ACC112 (cell line): ENCODE data around the gene NOS2.
"Not testable (repeated sequence)": the region's sequence is repeated elsewhere in the genome, so short reads cannot be mapped to it uniquely, and the experiment has no call there.

Experiments used
- H2AFZ ChIP-seq: fragments of 200-600 bp; sonication (generic); one replicate; pipeline ENCODE4 v1.6.0; 2017; ENCODE audit warnings: antibody characterized with exemption, low read length; ENCODE audit not compliant: unreplicated experiment
- H3K27ac ChIP-seq: fragments of 200-600 bp; sonication (generic); 2 replicates; pipeline ENCODE4 v1.5.1; 2014; ENCODE audit warnings: low read depth, mild to moderate bottlenecking, antibody characterized with exemption, low read length, moderate library complexity
- H3K27me3 ChIP-seq: fragments of 200-600 bp; sonication (generic); 2 replicates; pipeline ENCODE4 v1.6.1; 2014; ENCODE audit warnings: mild to moderate bottlenecking, antibody characterized with exemption, low read length, moderate library complexity, mixed read lengths; ENCODE audit not compliant: insufficient read depth
- H3K36me3 ChIP-seq: fragments of 200-600 bp; sonication (generic); 2 replicates; pipeline ENCODE4 v1.6.1; 2016; ENCODE audit warnings: mild to moderate bottlenecking, antibody characterized with exemption, low read length, moderate library complexity, mixed read lengths; ENCODE audit not compliant: insufficient read depth
- H3K4me1 ChIP-seq: fragments of 200-600 bp; sonication (generic); one replicate; pipeline ENCODE4 v1.6.1; 2016; ENCODE audit warnings: low read length, mixed read lengths; ENCODE audit not compliant: insufficient read depth, unreplicated experiment, control insufficient read depth
- H3K4me3 ChIP-seq: fragments of 200-600 bp; sonication (generic); 2 replicates; pipeline ENCODE4 v1.5.1; 2014; ENCODE audit warnings: mild to moderate bottlenecking, low read depth, low read length
- H3K79me2 ChIP-seq: fragments of 200-600 bp; sonication (generic); one replicate; pipeline ENCODE4 v1.6.0; 2016; ENCODE audit warnings: low read length; ENCODE audit not compliant: control insufficient read depth, unreplicated experiment, insufficient read depth

NOS2 gene

GRCh38 chr17:27800522-27800921 lies at the start of gene NOS2:
NOS2 (minus strand) TSS chr17:27800529; CDS start chr17:27798809, 1,720 bp downstream.
- no peaks in the 10 kb centered on the region for H3K79me2 ChIP-seq
- no peak within 1 kb of the TSS for H2AFZ ChIP-seq
- H3K27me3 ChIP-seq = peaks cover 41% of the 10 kb centered on the region
- no peak within 1 kb of the TSS for H3K27ac ChIP-seq
- no peaks in the 10 kb centered on the region for H3K36me3 ChIP-seq
- no peaks in the 10 kb centered on the region for H3K4me1 ChIP-seq
- no peak within 1 kb of the TSS for H3K4me3 ChIP-seq

- Histone ChIP-seq H3K27ac (no peak overlapping the region), H2AFZ (no peak overlapping the region), H3K36me3 (no peaks in the 10 kb centered on the region), H3K27me3 (peaks cover 84% of the 10 kb centered on the region), H3K4me1 (no peaks in the 10 kb centered on the region), H3K4me3 (no peak overlapping the region), H3K79me2 (no peaks in the 10 kb centered on the region)
Measured at GRCh38 chr17:27849474-27850185, 49.3 kb upstream of the NOS2 start.

- H3K36me3 ChIP-seq = no peaks in the 10 kb centered on the region
- H3K4me1 ChIP-seq = no peaks in the 10 kb centered on the region
- no peak overlapping the region for H3K4me3 ChIP-seq
- no peak overlapping the region for H3K27ac ChIP-seq
- no peaks in the 10 kb centered on the region for H3K79me2 ChIP-seq
- no peak overlapping the region for H2AFZ ChIP-seq
- peaks cover 80% of the 10 kb centered on the region for H3K27me3 ChIP-seq
Measured at GRCh38 chr17:27848931-27849330, 48.6 kb upstream of the NOS2 start.

- H3K4me1 ChIP-seq = not testable (repeated sequence)
Measured at GRCh38 chr17:27846808-27847307, 46.5 kb upstream of the NOS2 start.

GRCh38 chr17:27846042-27846655 lies 45.8 kb upstream of the NOS2 start:
- H3K27ac ChIP-seq = no peak overlapping the region
- no peak overlapping the region for H2AFZ ChIP-seq
- no peak overlapping the region for H3K4me3 ChIP-seq
- H3K36me3 ChIP-seq = no peaks in the 10 kb centered on the region
- H3K79me2 ChIP-seq = no peaks in the 10 kb centered on the region
- no peaks in the 10 kb centered on the region for H3K4me1 ChIP-seq
- peaks cover 67% of the 10 kb centered on the region for H3K27me3 ChIP-seq

More at GRCh38 chr17:27846808-27847307, 46.5 kb upstream of the NOS2 start:
- not testable (repeated sequence) for H3K36me3 ChIP-seq, H3K4me3 ChIP-seq, H2AFZ ChIP-seq, H3K27ac ChIP-seq, H3K79me2 ChIP-seq
- H3K27me3 ChIP-seq = peaks cover 74% of the 10 kb centered on the region

GRCh38 chr17:27845264-27846041 lies 45.1 kb upstream of the NOS2 start:
- Histone ChIP-seq H3K4me3 (no peak overlapping the region), H2AFZ (no peak overlapping the region), H3K36me3 (no peaks in the 10 kb centered on the region), H3K27ac (no peak overlapping the region), H3K4me1 (no peaks in the 10 kb centered on the region), H3K79me2 (no peaks in the 10 kb centered on the region), H3K27me3 (peaks cover 65% of the 10 kb centered on the region)

GRCh38 chr17:27840688-27841087 lies 40.4 kb upstream of the NOS2 start:
- Histone ChIP-seq H3K27me3 (peaks cover 54% of the 10 kb centered on the region), H3K4me3 (no peak overlapping the region), H3K79me2 (no peaks in the 10 kb centered on the region), H3K27ac (no peak overlapping the region), H3K36me3 (no peaks in the 10 kb centered on the region), H2AFZ (no peak overlapping the region), H3K4me1 (no peaks in the 10 kb centered on the region)

GRCh38 chr17:27840406-27840678 lies 40.0 kb upstream of the NOS2 start:
- not testable (repeated sequence) for H3K36me3 ChIP-seq, H3K4me1 ChIP-seq, H3K79me2 ChIP-seq, H3K4me3 ChIP-seq, H2AFZ ChIP-seq, H3K27ac ChIP-seq
- peaks cover 54% of the 10 kb centered on the region for H3K27me3 ChIP-seq

GRCh38 chr17:27839571-27840405 lies 39.5 kb upstream of the NOS2 start:
- not testable (repeated sequence) for H2AFZ ChIP-seq, H3K36me3 ChIP-seq, H3K27ac ChIP-seq, H3K79me2 ChIP-seq, H3K4me1 ChIP-seq, H3K4me3 ChIP-seq
- peaks cover 54% of the 10 kb centered on the region for H3K27me3 ChIP-seq

GRCh38 chr17:27838607-27839006 lies 38.3 kb upstream of the NOS2 start:
- H2AFZ ChIP-seq, H3K79me2 ChIP-seq, H3K36me3 ChIP-seq, H3K4me3 ChIP-seq, H3K27ac ChIP-seq, H3K4me1 ChIP-seq: not testable (repeated sequence)
- peaks cover 46% of the 10 kb centered on the region for H3K27me3 ChIP-seq
